Measurements from ENCODE around the gene CDH5.

DNA sequence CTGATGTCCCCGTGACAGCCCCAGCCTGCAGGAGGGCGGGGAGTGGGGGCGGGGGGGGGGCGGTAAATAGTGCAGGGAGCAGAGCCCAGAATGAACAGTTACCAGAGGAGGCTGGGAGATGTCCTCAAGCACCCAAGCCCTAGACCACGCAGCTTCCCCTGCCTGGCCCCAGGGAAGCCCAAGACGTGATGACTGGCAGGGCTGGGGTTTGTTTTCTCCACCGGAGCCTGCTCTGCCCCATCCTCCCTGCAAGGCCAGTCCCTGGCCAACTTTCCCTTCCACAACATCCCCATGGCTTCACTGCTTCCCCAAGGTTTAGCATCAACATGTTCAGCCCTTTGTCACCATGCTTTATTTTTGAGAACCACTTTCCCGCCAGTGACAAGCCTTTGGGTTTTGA is 59.2 kb downstream of the CDH5 start:
- TF ChIP-seq EZH2 (IDR thresholded peaks at IDR 0.05; ENCODE audit: insufficient read depth, poor library complexity, severe bottlenecking) (no peak), EZH2phosphoT487 (IDR thresholded peaks at IDR 0.05; ENCODE audit: insufficient read depth, low read depth) (no peak)
